ENCODE measurements around the gene RNF220.
A peak's percentile ranks its signal among the peaks of the same experiment; 100 is the strongest.

Gene RNF220

GRCh38 chr1:44636083-44636687 lies 231.1 kb downstream of the RNF220 start:
- no peak for DNase-seq (ENCODE audit: low read depth in 2 of 2)

DNA sequence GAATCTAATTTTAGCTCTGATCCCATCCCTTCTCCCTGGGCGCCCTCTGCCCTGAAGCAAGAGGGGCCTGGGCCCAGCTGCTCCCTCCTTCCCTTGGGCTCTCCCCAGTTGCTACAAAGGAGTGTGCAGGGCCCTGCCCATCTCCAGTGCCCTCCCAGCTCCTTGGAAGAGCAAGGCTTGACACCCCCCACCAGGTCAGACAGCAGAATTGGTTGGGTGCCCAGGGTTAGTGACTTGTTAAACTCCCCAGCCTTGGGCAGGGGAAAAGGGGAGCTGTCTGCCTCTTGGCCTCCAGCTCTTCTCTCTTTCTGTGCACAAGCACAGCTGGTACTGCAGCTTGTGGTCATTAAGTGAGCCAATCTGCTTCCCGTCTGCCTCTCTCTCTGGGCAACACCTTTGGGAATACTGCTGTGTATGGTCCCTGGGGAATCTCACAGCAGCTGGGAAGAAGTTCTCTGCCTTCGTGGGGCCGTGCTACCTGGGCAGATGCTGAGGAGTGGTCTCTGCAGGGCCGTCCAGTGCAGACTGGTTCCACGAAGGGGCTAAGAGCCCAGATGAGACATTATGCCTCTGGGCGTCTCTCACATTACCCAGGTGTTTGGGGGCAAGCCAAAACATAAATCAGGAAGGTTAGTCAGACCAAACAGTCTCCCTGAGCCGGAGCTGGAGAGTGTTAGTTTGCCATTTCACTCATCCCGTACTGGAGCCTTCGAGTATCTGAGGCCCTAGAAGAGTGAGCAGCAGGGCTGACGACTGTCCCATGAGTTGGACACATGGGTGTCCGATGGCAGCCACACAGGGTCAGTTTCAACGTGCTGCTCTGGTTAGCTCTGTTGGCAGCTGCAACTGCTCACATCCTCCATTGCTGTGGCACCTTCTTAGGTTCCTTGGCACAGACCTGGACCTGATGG lies 231.9 kb downstream of the RNF220 start:
- no peak for DNase-seq (ENCODE audit: low read depth in 2 of 2)

GRCh38 chr1:44637702-44638411 lies 232.8 kb downstream of the RNF220 start:
- no peak for DNase-seq (ENCODE audit: low read depth in 2 of 2)

- DNase-seq (ENCODE audit: low read depth in 2 of 2) = no peak
Measured at GRCh38 chr1:44640200-44640853, 235.3 kb downstream of the RNF220 start.

DNA sequence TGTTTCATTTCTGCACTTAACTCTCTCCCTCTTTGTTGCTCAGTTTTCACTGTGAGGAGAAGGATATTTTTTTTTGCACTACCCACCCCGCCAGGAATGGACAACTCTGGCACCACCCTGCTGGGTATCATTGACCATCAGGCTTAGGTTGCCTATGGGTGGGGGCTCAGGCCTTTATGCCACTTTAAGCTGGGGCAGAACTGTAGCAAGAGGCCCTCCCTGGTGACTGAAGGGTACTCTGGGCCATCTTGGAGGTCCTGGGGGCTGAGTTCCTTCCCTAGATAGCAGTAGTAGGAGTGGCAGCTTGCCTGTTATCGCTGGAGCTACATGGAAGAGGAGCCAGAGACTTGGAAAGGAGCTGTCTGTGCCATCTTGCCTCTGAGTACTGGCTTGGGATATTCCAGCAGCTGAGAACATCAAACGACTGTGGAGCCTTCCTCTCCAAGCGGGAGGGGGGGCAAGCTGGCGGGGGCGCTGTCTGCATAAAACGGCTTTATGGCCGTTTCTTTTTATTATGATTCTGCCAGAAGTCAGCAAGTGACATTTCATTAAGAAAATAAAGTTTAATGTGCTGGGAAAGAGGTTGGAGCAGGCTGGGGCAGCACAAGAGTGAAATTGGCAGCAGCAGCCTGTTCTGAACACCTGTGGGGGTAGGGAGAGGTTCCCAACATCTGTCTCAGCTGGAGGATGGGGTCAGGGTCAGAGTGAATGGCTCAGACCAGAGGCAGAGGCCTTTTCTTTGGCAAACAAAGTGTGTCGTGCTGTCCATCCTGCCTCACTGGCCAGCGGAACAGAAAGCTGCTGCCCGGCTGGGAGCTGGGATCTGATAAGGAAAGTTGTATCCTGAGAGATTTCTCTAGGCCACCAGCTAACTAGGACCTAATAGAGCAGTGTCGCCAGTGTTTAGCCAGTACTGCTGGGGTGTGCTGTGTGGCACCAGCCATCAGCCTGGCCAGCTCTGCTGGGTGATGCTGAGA lies 236.4 kb downstream of the RNF220 start:
- DNase-seq (ENCODE audit: low read depth in 2 of 2) = no peak

GRCh38 chr1:44642255-44642654 lies 237.2 kb downstream of the RNF220 start:
- DNase-seq (ENCODE audit: low read depth in 2 of 2) = no peak

DNA sequence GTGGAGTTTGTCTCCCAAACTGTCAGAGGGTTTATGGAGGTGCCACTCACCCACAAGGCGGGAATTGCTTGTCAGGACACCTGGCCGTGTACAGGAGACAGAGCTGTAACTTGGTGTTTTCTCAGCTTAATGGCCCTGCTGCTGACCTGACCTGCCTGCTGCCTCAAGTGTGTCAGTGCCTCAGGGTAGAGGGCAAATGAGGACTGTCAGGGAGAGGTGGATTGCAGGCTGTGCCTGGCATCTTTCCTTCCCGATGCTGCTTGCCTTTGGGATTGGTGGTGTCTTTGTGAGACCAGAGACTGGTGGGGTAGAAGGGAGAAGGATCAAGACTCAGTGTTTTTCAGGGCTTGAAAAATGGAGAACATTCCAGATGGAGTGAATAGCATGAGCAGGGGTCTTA lies 237.9 kb downstream of the RNF220 start:
- no peak for DNase-seq (ENCODE audit: low read depth in 2 of 2)

DNA sequence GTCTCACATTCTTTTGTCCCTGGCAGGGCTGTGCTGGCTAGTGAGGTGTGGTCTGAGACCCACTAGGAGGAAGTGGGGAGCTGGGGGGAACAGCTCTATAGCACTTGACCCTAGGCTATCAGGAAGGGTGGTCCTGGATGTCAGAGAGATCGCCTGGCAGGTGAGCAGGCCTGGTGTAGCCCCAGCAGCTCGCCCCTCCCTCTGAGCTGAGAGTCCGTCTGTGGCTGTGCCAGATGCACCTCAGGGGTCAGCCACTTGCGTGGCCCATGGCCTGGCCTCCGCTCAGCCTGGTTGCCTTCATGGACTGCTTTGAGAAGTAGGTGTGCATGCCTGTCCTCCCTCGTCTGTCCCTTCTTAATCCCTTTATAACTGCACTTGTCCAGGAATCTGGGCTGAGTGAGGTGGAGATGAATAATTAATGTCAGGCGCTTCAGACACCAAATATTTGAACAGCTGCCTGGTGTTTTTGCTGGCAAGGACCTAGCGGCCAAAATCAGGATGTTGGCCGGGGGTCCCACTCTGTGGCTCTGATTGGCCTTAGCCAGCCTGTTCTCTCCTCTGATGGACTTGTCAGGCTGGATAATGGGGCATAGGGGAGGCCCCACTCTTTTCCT lies 238.8 kb downstream of the RNF220 start:
- DNase-seq (ENCODE audit: low read depth in 2 of 2) = no peak

GRCh38 chr1:44644806-44645205 lies 239.8 kb downstream of the RNF220 start:
- DNase-seq (ENCODE audit: low read depth in 2 of 2) = no peak

GRCh38 chr1:44645476-44646244 lies 240.6 kb downstream of the RNF220 start:
- no peak for DNase-seq (ENCODE audit: low read depth in 2 of 2)

GRCh38 chr1:44646261-44647110 lies 241.4 kb downstream of the RNF220 start:
- DNase-seq (ENCODE audit: low read depth in 2 of 2) = no peak

- no peak for DNase-seq (ENCODE audit: low read depth in 2 of 2)
Measured at GRCh38 chr1:44647896-44648295, 242.8 kb downstream of the RNF220 start.

DNA sequence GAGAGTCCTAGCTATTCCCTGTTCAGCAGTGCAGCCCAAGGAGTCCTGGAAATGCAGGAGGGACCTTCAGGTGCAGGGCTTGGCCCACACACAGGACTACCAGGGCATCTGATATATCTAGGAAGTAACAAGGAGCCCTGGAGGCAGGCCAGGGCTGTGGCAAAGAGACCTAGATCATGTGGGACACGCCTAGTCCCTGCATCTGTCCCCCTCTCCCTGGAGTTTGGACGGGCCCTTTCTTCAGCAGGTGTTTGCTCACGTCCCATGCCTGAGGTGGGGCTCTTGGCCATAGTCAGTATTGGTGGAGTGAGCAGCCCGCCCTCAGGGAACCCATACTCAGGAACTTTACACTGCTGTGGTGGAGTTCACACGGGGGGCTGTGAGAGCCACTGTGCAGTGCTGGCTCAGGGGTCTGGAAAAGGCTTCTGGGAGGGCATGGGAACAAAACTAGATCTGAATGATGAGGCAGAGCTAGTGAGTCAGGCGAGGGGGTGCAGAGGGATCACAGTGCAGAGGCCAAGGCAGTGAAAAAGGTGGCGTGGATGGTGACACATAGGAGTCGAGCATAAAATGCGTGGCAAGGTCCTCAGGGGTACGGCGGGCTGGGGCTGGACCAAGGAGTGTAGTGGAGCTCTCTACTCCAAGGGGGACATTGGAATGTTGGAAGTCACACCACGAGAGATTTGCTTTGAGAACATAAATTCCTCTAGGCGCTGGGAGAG lies 243.6 kb downstream of the RNF220 start:
- DNase-seq (ENCODE audit: low read depth in 2 of 2) = no peak

DNA sequence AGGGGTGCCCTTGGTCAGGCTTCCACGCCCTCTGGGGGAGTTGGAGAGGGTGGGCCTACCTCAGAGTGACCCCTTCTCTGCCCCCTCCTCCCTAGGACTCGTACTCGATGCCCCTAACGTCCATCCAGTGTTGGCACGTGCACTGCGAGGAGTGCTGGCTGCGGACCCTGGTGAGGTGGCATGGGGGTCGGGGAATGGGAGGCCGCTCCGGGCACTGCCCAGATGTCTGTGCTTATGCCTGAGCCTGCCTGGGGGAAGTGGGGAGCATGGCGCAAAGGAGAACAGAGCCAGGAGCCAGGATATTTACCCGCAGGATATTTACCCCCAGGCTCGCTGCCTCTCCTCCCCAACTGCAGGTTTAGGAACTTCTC lies 244.7 kb downstream of the RNF220 start:
- no peak for DNase-seq (ENCODE audit: low read depth in 2 of 2)

DNA sequence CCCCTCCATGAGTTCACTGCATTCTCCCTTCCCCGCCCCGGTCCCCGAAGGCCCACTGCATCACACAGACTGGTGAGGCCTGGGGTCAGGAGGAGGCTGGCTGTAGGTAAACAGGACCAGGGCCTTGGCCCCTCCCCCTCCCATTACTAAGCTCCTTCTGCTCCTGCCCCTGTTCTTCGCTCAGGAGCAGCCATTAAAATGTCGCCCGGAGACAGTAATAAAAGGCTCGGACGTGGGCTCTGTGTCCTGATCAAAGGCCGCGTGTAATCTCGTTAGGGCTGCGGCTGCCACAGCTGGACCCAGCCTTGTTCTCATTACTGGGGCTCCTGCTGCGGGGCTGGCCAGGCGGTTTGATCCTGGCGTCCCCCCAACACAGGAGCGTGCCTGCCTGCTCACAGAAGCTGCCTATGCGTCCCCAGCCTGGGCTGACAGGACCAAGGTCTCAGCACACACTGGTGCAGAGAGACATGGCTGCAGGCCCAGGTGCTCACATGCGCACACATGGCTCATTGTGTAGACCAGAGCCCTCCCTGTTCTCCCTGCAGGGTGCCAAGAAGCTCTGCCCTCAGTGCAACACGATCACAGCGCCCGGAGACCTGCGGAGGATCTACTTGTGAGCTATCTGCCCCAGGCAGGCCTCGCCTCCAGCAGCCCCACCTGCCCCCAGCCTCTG lies 245.2 kb downstream of the RNF220 start:
- no peak for DNase-seq (ENCODE audit: low read depth in 2 of 2)

DNA sequence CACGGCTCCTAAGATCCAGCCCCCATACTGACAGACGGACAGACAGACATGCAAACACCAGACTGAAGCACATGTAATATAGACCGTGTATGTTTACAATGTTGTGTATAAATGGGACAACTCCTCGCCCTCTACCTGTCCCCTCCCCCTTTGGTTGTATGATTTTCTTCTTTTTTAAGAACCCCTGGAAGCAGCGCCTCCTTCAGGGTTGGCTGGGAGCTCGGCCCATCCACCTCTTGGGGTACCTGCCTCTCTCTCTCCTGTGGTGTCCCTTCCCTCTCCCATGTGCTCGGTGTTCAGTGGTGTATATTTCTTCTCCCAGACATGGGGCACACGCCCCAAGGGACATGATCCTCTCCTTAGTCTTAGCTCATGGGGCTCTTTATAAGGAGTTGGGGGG lies 246.0 kb downstream of the RNF220 start:
- no peak for DNase-seq (ENCODE audit: low read depth in 2 of 2)

GRCh38 chr1:44652445-44653106 lies 247.5 kb downstream of the RNF220 start:
- peak; percentile 39 to 62 for DNase-seq (ENCODE audit: low read depth in 2 of 2)
